IgD-negative memory B cell (primary cell): ENCODE results near the gene NDUFAF8. TPM values are rescaled to one million over a fixed set of nuclear protein-coding genes. Genes with fewer than 3 reads are reported as not detected.
A peak's percentile ranks its signal among the peaks of the same experiment; 100 is the strongest.

ENCODE experiments used
- H3K27ac Mint-ChIP-seq, 3 donors: one replicate each; pipeline ENCODE4 v1.8.0; 2020 to 2022; ENCODE audit warnings: mild to moderate bottlenecking in 3 of 3, mixed read lengths in 3 of 3, moderate library complexity in 1 of 3
- H3K27me3 Mint-ChIP-seq: one replicate; pipeline ENCODE4 v1.8.0; 2021; ENCODE audit warnings: mixed read lengths
- H3K36me3 Mint-ChIP-seq: one replicate; pipeline ENCODE4 v1.8.0; 2020; ENCODE audit warnings: mild to moderate bottlenecking, mixed read lengths
- H3K4me1 Mint-ChIP-seq, 3 donors: one replicate each; pipeline ENCODE4 v1.8.0; 2020 to 2022; ENCODE audit warnings: mixed read lengths in 3 of 3, mild to moderate bottlenecking in 1 of 3
- H3K4me3 Mint-ChIP-seq, 4 donors: one replicate each; pipeline ENCODE4 v1.8.0; 2020 to 2022; ENCODE audit warnings: mild to moderate bottlenecking in 4 of 4, mixed read lengths in 4 of 4, moderate library complexity in 3 of 4
- H3K9me3 Mint-ChIP-seq, 3 donors: one replicate each; pipeline ENCODE4 v1.8.0; 2020 to 2021; ENCODE audit warnings: mixed read lengths in 3 of 3, mild to moderate bottlenecking in 1 of 3
- polyA plus RNA-seq: library from polyadenylated mRNA; unstranded; fragments of 300-500 nt; fragmentation: Illumina TruSeq; gene quantifications from one replicate; pipeline ENCODE4 v1.2.3, GENCODE V29; 2021

NDUFAF8 gene
- polyA plus RNA-seq, 1 donor from 2014 or later = 91.8 TPM

DNA sequence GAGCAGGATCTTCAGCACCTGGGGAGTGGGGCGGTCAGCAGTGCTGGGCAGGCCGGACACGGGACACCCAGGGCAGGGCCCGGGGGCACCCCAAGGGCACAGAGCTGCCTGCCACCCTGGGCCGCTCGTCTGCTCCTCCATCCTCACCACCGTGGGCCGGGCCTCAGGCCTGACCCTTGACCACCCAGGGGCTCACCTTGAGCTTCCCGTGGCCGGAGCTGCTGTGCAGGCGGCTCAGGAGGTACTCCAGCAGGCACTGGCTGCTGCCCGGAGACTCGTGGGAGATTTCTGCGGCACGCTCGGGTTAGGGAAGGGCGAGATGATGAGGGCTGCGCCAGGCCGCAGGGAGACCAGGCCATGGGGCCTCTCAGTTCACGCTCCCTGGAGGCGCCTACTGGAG is 2.3 kb upstream of the NDUFAF8 start:
- no peaks in the 10 kb centered on the region for H3K27me3 Mint-ChIP-seq
- H3K4me3 Mint-ChIP-seq = peak overlapping the region in 3 of 4 donors; percentile 59 to 97 (median 96)
- no peaks in the 10 kb centered on the region for H3K9me3 Mint-ChIP-seq
- H3K36me3 Mint-ChIP-seq = peaks cover 3% of the 10 kb centered on the region
- peaks cover 20 to 25% (median 21%) of the 10 kb centered on the region in 3 donors for H3K4me1 Mint-ChIP-seq
- H3K27ac Mint-ChIP-seq = no peak overlapping the region

GRCh38 chr17:81237591-81238489 is 1.3 kb upstream of the NDUFAF8 start:
- H3K9me3 Mint-ChIP-seq = no peaks in the 10 kb centered on the region
- H3K4me3 Mint-ChIP-seq = peak overlapping the region; percentile 91 to 97 (median 96)
- H3K27me3 Mint-ChIP-seq = no peaks in the 10 kb centered on the region
- H3K4me1 Mint-ChIP-seq = peaks cover 21 to 26% (median 22%) of the 10 kb centered on the region in 3 donors
- peak overlapping the region; percentile 61 to 88 (median 81) for H3K27ac Mint-ChIP-seq
- H3K36me3 Mint-ChIP-seq = peaks cover 3% of the 10 kb centered on the region

GRCh38 chr17:81238490-81238814 is 666 bp upstream of the NDUFAF8 start:
- no peaks in the 10 kb centered on the region for H3K27me3 Mint-ChIP-seq
- H3K9me3 Mint-ChIP-seq = no peaks in the 10 kb centered on the region
- H3K36me3 Mint-ChIP-seq = peaks cover 3% of the 10 kb centered on the region
- H3K4me1 Mint-ChIP-seq = peaks cover 21 to 26% (median 22%) of the 10 kb centered on the region in 3 donors
- peak overlapping the region in 2 of 3 donors; percentile 61 to 79 for H3K27ac Mint-ChIP-seq
- peak overlapping the region; percentile 91 to 97 (median 96) for H3K4me3 Mint-ChIP-seq

DNA sequence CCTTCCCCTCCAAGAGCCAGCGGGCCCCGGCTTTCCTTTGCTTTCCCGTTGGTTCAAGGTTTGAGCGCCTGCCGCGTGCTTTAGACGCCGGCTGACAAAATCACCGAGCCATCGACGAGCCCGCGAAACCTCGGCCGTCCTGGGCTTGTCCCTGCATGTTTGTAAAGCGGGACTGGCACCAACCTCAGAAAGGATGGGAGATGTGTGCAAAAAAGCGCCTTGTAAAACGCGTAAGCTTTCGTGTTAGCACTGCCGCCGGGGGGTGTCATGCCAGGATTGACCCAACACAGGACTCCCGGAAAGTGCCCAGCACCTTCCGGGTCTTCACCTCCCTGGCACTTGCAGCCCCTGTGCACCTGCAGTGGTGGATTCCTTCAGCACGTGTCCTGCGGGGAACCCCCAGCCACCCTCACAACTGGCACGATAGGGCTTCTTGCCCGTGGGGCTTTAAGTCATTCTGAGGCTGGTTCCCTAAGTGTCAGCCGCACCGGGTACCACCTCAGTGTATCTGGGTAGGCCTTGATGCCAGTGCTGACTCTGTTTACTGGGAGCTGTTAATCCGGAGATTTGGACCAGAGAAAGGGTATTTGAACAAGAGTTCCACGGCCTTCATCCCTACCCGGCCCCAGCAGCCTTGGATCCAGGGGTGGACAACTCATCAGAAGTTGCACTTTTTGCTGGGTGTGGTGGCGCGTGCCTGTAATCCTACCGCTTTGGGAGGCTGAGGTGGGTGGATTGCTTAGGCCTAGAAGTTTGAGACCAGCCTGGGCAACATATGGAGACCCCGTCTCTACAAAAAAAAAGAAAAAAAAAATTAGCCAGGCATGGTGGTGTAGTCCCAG is 817 bp downstream of the NDUFAF8 start:
- Mint-ChIP-seq H3K9me3 (no peaks in the 10 kb centered on the region), H3K4me1 (peaks cover 24 to 30% (median 25%) of the 10 kb centered on the region in 3 donors), H3K36me3 (peaks cover under 1% of the 10 kb centered on the region), H3K4me3 (peak overlapping the region; percentile 92 to 97 (median 94)), H3K27ac (peak overlapping the region; percentile 88 to 94 (median 92)), H3K27me3 (no peaks in the 10 kb centered on the region)

GRCh38 chr17:81240761-81241160 is 1.6 kb downstream of the NDUFAF8 start:
- Mint-ChIP-seq H3K4me1 (peaks cover 24 to 33% (median 25%) of the 10 kb centered on the region in 3 donors), H3K9me3 (no peaks in the 10 kb centered on the region)

GRCh38 chr17:81241203-81241602 is 2.1 kb downstream of the NDUFAF8 start:
- no peaks in the 10 kb centered on the region for H3K9me3 Mint-ChIP-seq
- H3K4me3 Mint-ChIP-seq = peak overlapping the region in 3 of 4 donors; percentile 1 to 96 (median 63)
- peak overlapping the region in 2 of 3 donors; percentile 62 to 73 for H3K27ac Mint-ChIP-seq
- no peaks in the 10 kb centered on the region for H3K27me3 Mint-ChIP-seq
- peaks cover 24 to 33% (median 25%) of the 10 kb centered on the region in 3 donors for H3K4me1 Mint-ChIP-seq
- no peaks in the 10 kb centered on the region for H3K36me3 Mint-ChIP-seq

More at GRCh38 chr17:81240761-81241160, 1.6 kb downstream of the NDUFAF8 start:
- Mint-ChIP-seq H3K27me3 (no peaks in the 10 kb centered on the region), H3K36me3 (no peaks in the 10 kb centered on the region), H3K27ac (peak overlapping the region in 1 of 3 donors; percentile 10), H3K4me3 (peak overlapping the region in 3 of 4 donors; percentile 1 to 97 (median 96))

GRCh38 chr17:81241648-81242420 is 2.7 kb downstream of the NDUFAF8 start:
- H3K27me3 Mint-ChIP-seq = no peaks in the 10 kb centered on the region
- H3K4me3 Mint-ChIP-seq = peak overlapping the region in 2 of 4 donors; percentile 27 to 96
- no peaks in the 10 kb centered on the region for H3K36me3 Mint-ChIP-seq
- no peaks in the 10 kb centered on the region for H3K9me3 Mint-ChIP-seq
- H3K27ac Mint-ChIP-seq = peak overlapping the region in 2 of 3 donors; percentile 62 to 86
- H3K4me1 Mint-ChIP-seq = peaks cover 24 to 33% (median 25%) of the 10 kb centered on the region in 3 donors

DNA sequence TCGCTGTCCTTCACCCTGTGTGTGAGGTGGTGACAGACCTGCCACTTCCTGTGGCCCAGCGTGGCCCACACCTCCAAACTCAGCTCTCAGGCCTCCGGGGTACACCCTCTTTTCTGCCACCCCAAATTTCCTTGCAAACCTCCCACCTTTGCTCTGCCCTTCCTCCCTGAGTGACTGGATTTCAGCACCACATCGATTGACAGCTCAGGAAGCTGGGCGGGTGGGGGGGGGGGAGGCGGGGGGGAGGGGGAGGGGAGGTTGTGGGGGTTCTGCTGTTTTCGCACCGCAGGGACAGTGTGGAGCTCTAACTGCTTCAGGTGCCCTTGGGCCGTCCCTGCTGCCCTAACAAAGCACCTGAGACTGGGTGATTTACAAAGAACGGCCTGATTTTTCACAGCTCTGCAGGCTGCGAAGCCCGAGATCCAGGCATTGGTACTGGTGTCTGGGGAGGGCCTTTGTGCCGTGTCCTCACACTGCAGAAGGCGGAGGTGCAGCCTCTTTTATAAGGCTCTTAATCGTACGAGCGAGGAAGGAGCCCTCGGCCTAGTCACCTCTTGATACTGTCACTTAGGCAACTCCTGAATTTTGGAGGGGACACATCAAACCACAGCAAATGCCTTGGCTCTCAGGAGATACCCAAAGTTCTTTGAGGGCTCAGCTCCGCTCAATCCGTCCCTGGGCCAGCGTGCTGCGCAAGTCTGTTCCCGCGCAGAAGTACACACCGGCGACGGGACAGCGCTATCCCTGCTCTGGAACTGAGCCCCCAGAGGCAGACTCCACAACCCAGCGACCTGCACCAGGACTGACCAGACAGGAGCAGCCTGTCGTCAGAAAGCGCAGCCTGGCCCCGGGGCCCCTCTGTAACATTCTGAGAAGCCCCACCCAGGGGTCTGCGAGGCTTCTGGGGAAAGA is 3.6 kb downstream of the NDUFAF8 start:
- no peaks in the 10 kb centered on the region for H3K27me3 Mint-ChIP-seq
- H3K27ac Mint-ChIP-seq = no peak overlapping the region
- no peaks in the 10 kb centered on the region for H3K9me3 Mint-ChIP-seq
- H3K4me3 Mint-ChIP-seq = no peak overlapping the region
- H3K36me3 Mint-ChIP-seq = no peaks in the 10 kb centered on the region
- H3K4me1 Mint-ChIP-seq = peaks cover 22 to 27% (median 23%) of the 10 kb centered on the region in 3 donors

DNA sequence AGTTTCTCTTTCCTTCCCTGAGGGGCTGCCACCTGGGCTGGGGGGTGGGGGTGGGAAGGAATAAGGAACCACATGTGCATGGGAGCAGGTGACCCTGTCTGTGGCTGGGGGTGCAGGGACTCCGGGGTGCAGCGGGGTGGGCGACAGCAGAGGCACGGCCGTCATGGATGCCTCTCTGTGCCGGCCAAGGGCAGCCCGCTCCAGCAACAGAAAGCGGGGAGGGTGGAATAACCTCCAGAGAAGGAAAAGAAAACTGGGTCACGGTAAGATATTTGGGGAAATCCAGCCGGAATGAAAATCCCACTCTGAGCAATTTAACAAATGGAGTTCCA is 4.2 kb downstream of the NDUFAF8 start:
- no peaks in the 10 kb centered on the region for H3K36me3 Mint-ChIP-seq
- H3K27ac Mint-ChIP-seq = no peak overlapping the region
- H3K27me3 Mint-ChIP-seq = no peaks in the 10 kb centered on the region
- H3K4me1 Mint-ChIP-seq = peaks cover 18 to 23% (median 22%) of the 10 kb centered on the region in 3 donors
- no peak overlapping the region for H3K4me3 Mint-ChIP-seq
- H3K9me3 Mint-ChIP-seq = no peaks in the 10 kb centered on the region

GRCh38 chr17:81244358-81245023 is 5.4 kb downstream of the NDUFAF8 start:
- peak overlapping the region in 1 of 4 donors; percentile 53 for H3K4me3 Mint-ChIP-seq
- H3K36me3 Mint-ChIP-seq = peaks cover 2% of the 10 kb centered on the region
- no peaks in the 10 kb centered on the region for H3K9me3 Mint-ChIP-seq
- no peaks in the 10 kb centered on the region for H3K27me3 Mint-ChIP-seq
- H3K27ac Mint-ChIP-seq = peak overlapping the region in 2 of 3 donors; percentile 53 to 87
- peaks cover 15 to 21% (median 17%) of the 10 kb centered on the region in 3 donors for H3K4me1 Mint-ChIP-seq

DNA sequence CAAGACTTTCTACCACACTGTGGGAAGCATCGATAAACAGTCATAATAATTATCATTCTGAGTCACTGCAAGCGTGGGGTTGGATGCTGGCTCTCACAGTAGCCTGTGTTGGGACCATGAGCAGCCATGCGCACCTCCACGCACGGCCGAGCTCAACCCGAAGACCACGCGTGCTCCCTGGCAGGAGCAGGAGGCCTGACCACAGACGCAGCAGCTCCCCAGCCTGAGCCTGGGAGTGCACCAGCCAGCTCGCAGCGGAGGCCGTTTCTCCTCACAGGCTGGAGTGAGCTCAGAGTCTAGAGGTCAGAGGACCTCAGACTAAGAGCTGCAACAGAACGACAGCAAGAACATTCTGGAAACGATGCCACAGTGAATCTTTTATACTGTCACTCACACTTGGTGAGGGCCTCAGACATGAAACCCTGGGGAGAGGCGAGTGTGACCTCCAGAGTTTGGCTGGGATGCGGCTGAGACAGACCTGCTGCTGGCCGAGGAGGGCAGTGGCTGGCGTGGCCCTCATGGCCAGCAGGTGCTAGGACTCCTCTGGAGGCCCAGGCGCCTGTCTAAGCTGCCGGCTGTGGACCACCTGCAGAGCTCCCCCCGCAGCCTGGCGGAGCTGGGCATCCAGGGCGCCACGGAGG is 6.0 kb downstream of the NDUFAF8 start:
- Mint-ChIP-seq H3K9me3 (no peaks in the 10 kb centered on the region), H3K27me3 (no peaks in the 10 kb centered on the region), H3K4me3 (peak overlapping the region in 1 of 4 donors; percentile 53), H3K4me1 (peaks cover 12 to 19% (median 13%) of the 10 kb centered on the region in 3 donors), H3K27ac (peak overlapping the region in 2 of 3 donors; percentile 53 to 87), H3K36me3 (peaks cover 2% of the 10 kb centered on the region)

DNA sequence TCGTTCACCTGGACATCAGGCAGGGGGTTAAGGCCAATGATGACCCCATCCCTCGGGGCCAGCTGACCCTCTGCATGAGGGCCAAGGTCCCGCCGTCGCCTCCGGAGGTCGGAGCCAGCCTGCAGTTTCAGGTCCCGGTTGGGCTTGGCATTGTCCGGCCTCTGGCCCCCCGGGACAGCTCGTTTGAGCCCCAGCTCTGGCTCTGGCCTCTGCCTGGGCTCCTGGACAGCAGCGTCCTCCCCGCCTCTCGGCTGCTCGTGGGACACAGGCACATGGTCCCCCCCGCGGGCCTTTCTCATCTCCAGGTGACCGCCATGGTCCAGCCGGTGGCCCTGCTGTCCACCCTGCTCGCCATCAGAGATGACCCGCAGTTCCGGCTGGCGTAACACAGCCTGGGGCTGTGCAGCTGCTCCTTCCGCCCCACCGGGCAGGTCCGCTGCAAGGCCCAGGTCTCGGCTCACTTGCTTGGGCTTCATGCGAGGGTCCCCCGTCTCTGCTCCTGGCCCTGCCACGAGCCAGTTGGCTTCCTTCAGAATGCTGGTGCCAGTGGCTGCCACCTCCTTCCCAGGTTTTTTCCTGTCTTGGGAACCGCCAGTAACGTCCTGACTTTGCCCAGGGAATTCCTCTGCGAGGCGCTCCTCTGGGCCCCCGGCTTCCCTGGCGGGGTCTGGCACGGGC is 6.7 kb downstream of the NDUFAF8 start:
- no peaks in the 10 kb centered on the region for H3K9me3 Mint-ChIP-seq
- peaks cover 12 to 15% (median 12%) of the 10 kb centered on the region in 3 donors for H3K4me1 Mint-ChIP-seq
- H3K27me3 Mint-ChIP-seq = no peaks in the 10 kb centered on the region
- H3K36me3 Mint-ChIP-seq = peaks cover 2% of the 10 kb centered on the region
- peak overlapping the region in 2 of 3 donors; percentile 23 to 87 for H3K27ac Mint-ChIP-seq
- H3K4me3 Mint-ChIP-seq = no peak overlapping the region
